OCI-LY3 (cell line): ENCODE results near the gene CABLES1.
"Not testable (repeated sequence)": the region's sequence is repeated elsewhere in the genome, so short reads cannot be mapped to it uniquely, and the experiment has no call there.

Source experiments
- H2AFZ ChIP-seq: fragments of 200-600, 300-600 bp; shearing (Covaris generic); 2 replicates; pipeline ENCODE4 v1.6.0; 2014; ENCODE audit warnings: antibody characterized with exemption, low read depth, low read length
- H3K27ac ChIP-seq: fragments of 200-600, 300-600 bp; sonication (generic); 2 replicates; pipeline ENCODE4 v1.5.1; 2014; ENCODE audit warnings: mild to moderate bottlenecking, low read length, moderate library complexity, mixed read lengths
- H3K27me3 ChIP-seq: fragments of 200-600, 300-600 bp; sonication (generic); 2 replicates; pipeline ENCODE4 v1.6.1; 2014; ENCODE audit warnings: low read depth, low read length, mixed read lengths
- H3K36me3 ChIP-seq: fragments of 200-600, 300-600 bp; sonication (generic); replicated peaks from 2 replicates; pipeline ENCODE3; 2014; ENCODE audit warnings: low read depth, low read length, mixed read lengths
- H3K4me1 ChIP-seq: fragments of 300-600, 200-600 bp; sonication (generic); 2 replicates; pipeline ENCODE4 v1.6.1; 2014; ENCODE audit warnings: low read length, mixed read lengths
- H3K4me2 ChIP-seq: fragments of 200-600, 300-600 bp; sonication (generic); 2 replicates; pipeline ENCODE4 v1.6.1; 2014; ENCODE audit warnings: low read length, mixed read lengths
- H3K4me3 ChIP-seq: fragments of 300-600, 200-600 bp; sonication (generic); 2 replicates; pipeline ENCODE4 v1.5.1; 2014; ENCODE audit warnings: antibody characterized with exemption, mild to moderate bottlenecking, low read length, moderate library complexity
- H3K79me2 ChIP-seq: fragments of 300-600, 200-600 bp; shearing (Covaris generic); 2 replicates; pipeline ENCODE4 v1.6.1; 2014; ENCODE audit warnings: mild to moderate bottlenecking, low read length, mixed read lengths
- H3K9ac ChIP-seq: fragments of 300-600, 200-600 bp; shearing (Covaris generic); 2 replicates; pipeline ENCODE4 v1.6.0; 2014; ENCODE audit warnings: mild to moderate bottlenecking, low read length, moderate library complexity
- H3K9me3 ChIP-seq: fragments of 200-600, 300-600 bp; shearing (Covaris generic); 2 replicates; pipeline ENCODE4 v1.6.1; 2014; ENCODE audit warnings: low read length, mixed read lengths; ENCODE audit not compliant: insufficient read depth
- H4K20me1 ChIP-seq: fragments of 200-600, 300-600 bp; sonication (generic); 2 replicates; pipeline ENCODE4 v1.6.1; 2016; ENCODE audit warnings: low read length, mixed read lengths; ENCODE audit not compliant: insufficient read depth
- EZH2phosphoT487 ChIP-seq: fragments of 200-600 bp; shearing (Covaris generic); IDR thresholded peaks from 2 replicates; pipeline ENCODE4 v1.6.1; 2018; ENCODE audit warnings: antibody characterized with exemption, mixed run types, low read depth
- TF ChIP-seq, protein P1 (sequence below): fragments of 200-600, 300-600 bp; sonication (generic); IDR thresholded peaks from 2 replicates; pipeline ENCODE4 v1.5.1; 2014; ENCODE audit warnings: antibody characterized with exemption, low read length, low read depth

The CABLES1 gene

DNA sequence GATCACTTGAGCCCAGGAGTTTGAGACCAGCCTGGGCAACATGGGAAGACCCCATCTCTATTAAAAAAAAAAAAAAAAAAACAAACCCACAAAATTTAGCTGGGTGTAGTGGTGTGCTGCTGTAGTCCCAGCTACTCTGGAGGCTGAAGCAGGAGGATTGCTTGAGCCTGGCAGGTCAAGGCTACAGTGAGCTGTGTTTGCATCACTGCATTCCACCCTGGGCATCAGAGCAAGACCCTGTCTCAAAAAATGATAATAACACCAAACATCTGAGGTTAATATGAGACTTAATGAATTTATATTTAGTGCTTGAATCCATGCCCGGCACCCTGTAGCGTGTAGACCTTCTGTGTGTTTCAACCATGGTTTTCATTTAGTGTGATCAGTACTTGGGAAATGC, 22.8 kb downstream of the CABLES1 start:
- H3K27me3 ChIP-seq = no peaks in the 10 kb centered on the region
- H3K9me3 ChIP-seq = no peaks in the 10 kb centered on the region
- H3K27ac ChIP-seq = no peak overlapping the region
- no peak overlapping the region for H3K4me2 ChIP-seq
- no peak overlapping the region for H3K9ac ChIP-seq
- peaks cover 64% of the 10 kb centered on the region for H3K79me2 ChIP-seq
- no peak overlapping the region for H3K4me3 ChIP-seq
- peaks cover 57% of the 10 kb centered on the region for H4K20me1 ChIP-seq
- TF ChIP-seq EZH2phosphoT487 = no peak
- TF ChIP-seq, protein P1, sequence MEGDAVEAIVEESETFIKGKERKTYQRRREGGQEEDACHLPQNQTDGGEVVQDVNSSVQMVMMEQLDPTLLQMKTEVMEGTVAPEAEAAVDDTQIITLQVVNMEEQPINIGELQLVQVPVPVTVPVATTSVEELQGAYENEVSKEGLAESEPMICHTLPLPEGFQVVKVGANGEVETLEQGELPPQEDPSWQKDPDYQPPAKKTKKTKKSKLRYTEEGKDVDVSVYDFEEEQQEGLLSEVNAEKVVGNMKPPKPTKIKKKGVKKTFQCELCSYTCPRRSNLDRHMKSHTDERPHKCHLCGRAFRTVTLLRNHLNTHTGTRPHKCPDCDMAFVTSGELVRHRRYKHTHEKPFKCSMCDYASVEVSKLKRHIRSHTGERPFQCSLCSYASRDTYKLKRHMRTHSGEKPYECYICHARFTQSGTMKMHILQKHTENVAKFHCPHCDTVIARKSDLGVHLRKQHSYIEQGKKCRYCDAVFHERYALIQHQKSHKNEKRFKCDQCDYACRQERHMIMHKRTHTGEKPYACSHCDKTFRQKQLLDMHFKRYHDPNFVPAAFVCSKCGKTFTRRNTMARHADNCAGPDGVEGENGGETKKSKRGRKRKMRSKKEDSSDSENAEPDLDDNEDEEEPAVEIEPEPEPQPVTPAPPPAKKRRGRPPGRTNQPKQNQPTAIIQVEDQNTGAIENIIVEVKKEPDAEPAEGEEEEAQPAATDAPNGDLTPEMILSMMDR = no peak
- H3K36me3 ChIP-seq = peaks cover 5% of the 10 kb centered on the region
- no peak overlapping the region for H2AFZ ChIP-seq
- no peaks in the 10 kb centered on the region for H3K4me1 ChIP-seq

DNA sequence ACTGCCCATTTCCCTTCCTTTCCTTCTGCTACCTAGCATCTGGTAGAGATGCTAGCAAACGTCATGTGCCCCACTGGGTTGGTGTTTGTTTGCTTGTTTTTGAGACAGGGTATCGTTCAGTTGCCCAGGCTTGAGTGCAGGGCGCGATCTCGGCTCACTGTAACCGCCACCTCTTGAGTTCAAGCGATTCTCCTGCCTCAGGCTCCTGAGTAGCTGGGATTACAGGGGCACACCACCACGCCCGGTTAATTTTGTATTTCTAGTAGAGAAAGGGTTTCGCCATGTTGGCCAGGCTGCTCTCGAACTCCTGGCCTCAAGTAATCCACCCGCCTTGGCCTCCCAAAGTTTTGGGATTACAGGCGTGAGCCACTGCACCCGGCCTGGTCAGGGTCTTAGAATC, 23.6 kb downstream of the CABLES1 start:
- not testable (repeated sequence) for H3K4me1 ChIP-seq, H2AFZ ChIP-seq, H3K27me3 ChIP-seq, H3K27ac ChIP-seq, H3K4me2 ChIP-seq, H3K4me3 ChIP-seq, H3K9ac ChIP-seq, H3K36me3 ChIP-seq, H3K9me3 ChIP-seq
- Histone ChIP-seq H3K79me2 (peaks cover 66% of the 10 kb centered on the region), H4K20me1 (peaks cover 57% of the 10 kb centered on the region)

DNA sequence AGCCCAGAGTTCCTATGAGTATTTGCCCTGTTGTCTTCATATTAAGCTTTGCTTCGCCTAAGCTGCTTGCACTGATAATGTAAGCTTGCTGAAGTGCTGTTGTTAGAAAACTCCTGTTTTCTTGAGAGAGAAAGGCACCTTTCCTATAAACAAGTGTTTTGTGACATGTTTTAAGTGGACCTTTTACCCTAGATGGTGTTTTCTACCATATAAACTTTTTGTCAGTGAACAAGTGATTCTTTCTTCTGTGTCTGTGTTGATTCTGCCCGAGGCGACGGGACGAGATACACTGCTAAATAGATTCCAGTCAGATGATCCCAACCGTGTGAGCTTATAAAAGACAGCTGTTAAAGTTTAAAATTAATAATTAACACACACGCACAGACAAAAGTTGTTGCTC, 24.1 kb downstream of the CABLES1 start:
- H3K4me2 ChIP-seq = no peak overlapping the region

DNA sequence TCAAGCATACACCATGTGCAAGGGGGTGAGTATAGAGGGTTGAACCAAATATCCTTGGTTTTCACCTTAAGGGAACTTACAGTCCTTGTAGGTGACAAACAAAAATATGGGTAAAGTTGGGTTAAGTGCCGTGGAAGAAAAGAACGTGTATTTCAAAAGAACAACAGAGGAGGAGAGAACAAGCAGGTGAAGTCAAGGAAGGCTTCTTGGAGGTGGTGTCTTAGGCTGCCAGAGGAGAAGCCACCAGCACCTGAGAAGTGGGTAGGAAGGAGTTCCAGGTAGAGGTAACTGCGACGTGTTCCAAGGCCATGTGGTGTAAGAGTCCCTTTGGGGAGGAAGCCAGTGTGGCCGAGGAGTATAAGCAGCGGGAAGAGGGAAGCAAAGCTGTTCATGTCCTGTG, 27.2 kb downstream of the CABLES1 start:
- no peak overlapping the region for H2AFZ ChIP-seq
- H4K20me1 ChIP-seq = peaks cover 38% of the 10 kb centered on the region
- no peak for TF ChIP-seq EZH2phosphoT487
- TF ChIP-seq, protein P1 = no peak
- H3K9ac ChIP-seq = no peak overlapping the region
- H3K4me1 ChIP-seq = no peaks in the 10 kb centered on the region
- H3K27me3 ChIP-seq = no peaks in the 10 kb centered on the region
- H3K27ac ChIP-seq = no peak overlapping the region
- peaks cover 43% of the 10 kb centered on the region for H3K79me2 ChIP-seq
- H3K4me3 ChIP-seq = no peak overlapping the region
- H3K36me3 ChIP-seq = no peaks in the 10 kb centered on the region
- no peaks in the 10 kb centered on the region for H3K9me3 ChIP-seq
- H3K4me2 ChIP-seq = no peak overlapping the region

More for the DNA sequence above, 24.1 kb downstream of the CABLES1 start:
- Histone ChIP-seq H3K27me3 (no peaks in the 10 kb centered on the region), H4K20me1 (peaks cover 56% of the 10 kb centered on the region), H3K27ac (no peak overlapping the region), H3K9me3 (no peaks in the 10 kb centered on the region), H3K4me1 (no peaks in the 10 kb centered on the region), H3K79me2 (peaks cover 67% of the 10 kb centered on the region), H2AFZ (no peak overlapping the region), H3K9ac (no peak overlapping the region), H3K36me3 (peaks cover 1% of the 10 kb centered on the region), H3K4me3 (no peak overlapping the region)
- no peak for TF ChIP-seq EZH2phosphoT487
- TF ChIP-seq, protein P1 = no peak
